HG03097 (cell line): Measurements from ENCODE around the gene CPA4.

ENCODE experiments used
- ATAC-seq: cut with Tn5 transposase; IDR thresholded peaks from one replicate; pipeline ENCODE4 v1.9.1; 2021; ENCODE audit not compliant: unreplicated experiment, low FRiP score

The CPA4 gene

GRCh38 chr7:130274983-130275591, 17.9 kb upstream of the CPA4 start:
- ATAC-seq, result no peak

- no peak for ATAC-seq
Observed at GRCh38 chr7:130275826-130276297, 17.1 kb upstream of the CPA4 start.

- ATAC-seq, result no peak
Observed at GRCh38 chr7:130276796-130277762, 15.9 kb upstream of the CPA4 start.

- ATAC-seq, result no peak
Observed at GRCh38 chr7:130277763-130278643, 15.0 kb upstream of the CPA4 start.

GRCh38 chr7:130278860-130279259, 14.1 kb upstream of the CPA4 start:
- no peak for ATAC-seq

- no peak for ATAC-seq
Observed at GRCh38 chr7:130279286-130279685, 13.7 kb upstream of the CPA4 start.

- no peak for ATAC-seq
Observed at GRCh38 chr7:130279906-130280305, 13.1 kb upstream of the CPA4 start.

- ATAC-seq, result no peak
Observed at GRCh38 chr7:130281260-130281659, 11.7 kb upstream of the CPA4 start.

GRCh38 chr7:130286881-130287280, 6.1 kb upstream of the CPA4 start:
- no peak for ATAC-seq

GRCh38 chr7:130288168-130288567, 4.8 kb upstream of the CPA4 start:
- ATAC-seq, result no peak

GRCh38 chr7:130288829-130289228, 4.1 kb upstream of the CPA4 start:
- no peak for ATAC-seq

- ATAC-seq, result no peak
Observed at GRCh38 chr7:130289478-130289877, 3.5 kb upstream of the CPA4 start.

- ATAC-seq, result no peak
Observed at GRCh38 chr7:130290745-130291144, 2.2 kb upstream of the CPA4 start.

GRCh38 chr7:130293521-130293920, 560 bp downstream of the CPA4 start:
- no peak for ATAC-seq

GRCh38 chr7:130294314-130294713, 1.4 kb downstream of the CPA4 start:
- ATAC-seq, result no peak

GRCh38 chr7:130296221-130296951, 3.4 kb downstream of the CPA4 start:
- ATAC-seq, result no peak

- ATAC-seq, result no peak
Observed at GRCh38 chr7:130297628-130298543, 4.9 kb downstream of the CPA4 start.

GRCh38 chr7:130298544-130299326, 5.8 kb downstream of the CPA4 start:
- ATAC-seq, result no peak
